ENCODE data around the gene NNT.

Gene NNT

DNA sequence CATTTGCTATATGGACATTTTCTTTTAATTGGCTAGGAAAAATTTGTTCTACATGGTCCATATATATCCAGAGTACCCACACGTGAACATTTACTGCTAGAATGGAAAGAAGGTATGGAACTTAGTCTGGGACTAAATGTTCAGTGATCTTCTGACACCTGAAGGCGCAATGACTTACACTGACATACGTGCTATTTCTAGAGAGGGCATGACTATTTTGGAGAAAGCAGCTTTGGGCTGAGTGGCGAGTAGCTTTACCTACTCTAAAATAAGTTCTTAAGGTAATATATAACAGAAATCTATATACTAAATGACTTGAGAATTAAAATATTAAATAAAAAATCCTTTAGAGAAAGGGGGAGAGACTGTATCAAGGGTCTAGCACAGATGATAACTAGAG lies 10.4 kb downstream of the NNT start:
- no peak overlapping the region for H3K4me3 ChIP-seq (ENCODE audit: low read depth, low read length)
- no peak for DNase-seq (ENCODE audit: low read depth)
- TF ChIP-seq, protein P1, sequence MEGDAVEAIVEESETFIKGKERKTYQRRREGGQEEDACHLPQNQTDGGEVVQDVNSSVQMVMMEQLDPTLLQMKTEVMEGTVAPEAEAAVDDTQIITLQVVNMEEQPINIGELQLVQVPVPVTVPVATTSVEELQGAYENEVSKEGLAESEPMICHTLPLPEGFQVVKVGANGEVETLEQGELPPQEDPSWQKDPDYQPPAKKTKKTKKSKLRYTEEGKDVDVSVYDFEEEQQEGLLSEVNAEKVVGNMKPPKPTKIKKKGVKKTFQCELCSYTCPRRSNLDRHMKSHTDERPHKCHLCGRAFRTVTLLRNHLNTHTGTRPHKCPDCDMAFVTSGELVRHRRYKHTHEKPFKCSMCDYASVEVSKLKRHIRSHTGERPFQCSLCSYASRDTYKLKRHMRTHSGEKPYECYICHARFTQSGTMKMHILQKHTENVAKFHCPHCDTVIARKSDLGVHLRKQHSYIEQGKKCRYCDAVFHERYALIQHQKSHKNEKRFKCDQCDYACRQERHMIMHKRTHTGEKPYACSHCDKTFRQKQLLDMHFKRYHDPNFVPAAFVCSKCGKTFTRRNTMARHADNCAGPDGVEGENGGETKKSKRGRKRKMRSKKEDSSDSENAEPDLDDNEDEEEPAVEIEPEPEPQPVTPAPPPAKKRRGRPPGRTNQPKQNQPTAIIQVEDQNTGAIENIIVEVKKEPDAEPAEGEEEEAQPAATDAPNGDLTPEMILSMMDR (IDR thresholded peaks at IDR 0.05; ENCODE audit: control insufficient read depth, extremely low read depth, insufficient read depth): no peak

DNA sequence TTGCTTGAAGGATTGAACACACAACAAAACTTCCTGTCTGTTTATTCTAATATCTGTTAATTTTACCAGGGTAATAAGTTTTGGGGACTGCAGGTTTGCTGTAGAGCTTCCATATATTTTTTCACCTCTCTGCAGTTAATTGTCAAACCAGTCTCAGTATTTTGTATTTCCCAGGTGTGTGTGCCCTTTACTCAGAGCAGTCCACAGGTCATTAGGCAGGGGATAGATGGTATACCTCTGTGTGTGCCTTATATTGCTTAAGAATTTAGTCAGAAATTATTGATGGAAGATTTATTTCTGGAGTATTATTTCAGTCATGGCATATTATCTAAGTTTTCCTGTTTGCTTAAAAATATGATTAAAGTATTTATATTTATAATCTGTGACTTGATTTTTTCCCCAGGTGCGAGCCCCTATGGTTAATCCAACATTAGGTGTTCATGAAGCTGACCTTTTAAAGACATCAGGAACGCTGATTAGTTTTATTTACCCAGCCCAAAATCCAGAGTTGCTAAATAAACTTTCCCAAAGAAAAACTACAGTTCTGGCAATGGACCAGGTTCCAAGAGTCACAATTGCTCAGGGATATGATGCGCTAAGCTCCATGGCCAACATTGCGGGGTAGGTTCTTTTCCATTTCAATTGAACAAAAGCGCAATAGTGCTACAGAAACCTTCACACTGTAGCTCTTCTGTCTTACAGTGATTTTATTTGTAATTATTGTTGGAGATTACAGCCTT lies 12.6 kb downstream of the NNT start:
- DNase-seq (ENCODE audit: low read depth): no peak
- no peak overlapping the region for H3K4me3 ChIP-seq (ENCODE audit: low read depth, low read length)
- TF ChIP-seq, protein P1 (IDR thresholded peaks at IDR 0.05; ENCODE audit: control insufficient read depth, extremely low read depth, insufficient read depth): no peak

DNA sequence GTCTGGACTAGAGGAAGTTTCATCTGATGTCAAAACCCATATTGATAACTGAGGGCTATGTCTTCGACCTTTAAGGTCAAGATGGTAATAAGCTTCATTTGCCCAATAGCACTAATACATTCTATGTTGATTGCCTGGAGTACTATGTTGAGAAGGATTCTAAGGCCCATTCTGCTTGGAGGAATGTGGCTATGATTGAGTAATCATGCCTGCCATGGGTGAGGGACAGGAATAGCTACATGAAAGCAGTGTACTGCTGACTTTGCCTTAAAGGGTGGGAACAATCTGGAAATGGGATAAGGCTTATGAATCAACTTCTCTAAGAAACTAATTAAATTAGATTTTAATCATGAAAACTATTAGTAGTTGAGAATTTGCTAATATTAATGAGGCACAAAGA lies 13.6 kb downstream of the NNT start:
- no peak for DNase-seq (ENCODE audit: low read depth)
- TF ChIP-seq, protein P1 (IDR thresholded peaks at IDR 0.05; ENCODE audit: control insufficient read depth, extremely low read depth, insufficient read depth): no peak

DNA sequence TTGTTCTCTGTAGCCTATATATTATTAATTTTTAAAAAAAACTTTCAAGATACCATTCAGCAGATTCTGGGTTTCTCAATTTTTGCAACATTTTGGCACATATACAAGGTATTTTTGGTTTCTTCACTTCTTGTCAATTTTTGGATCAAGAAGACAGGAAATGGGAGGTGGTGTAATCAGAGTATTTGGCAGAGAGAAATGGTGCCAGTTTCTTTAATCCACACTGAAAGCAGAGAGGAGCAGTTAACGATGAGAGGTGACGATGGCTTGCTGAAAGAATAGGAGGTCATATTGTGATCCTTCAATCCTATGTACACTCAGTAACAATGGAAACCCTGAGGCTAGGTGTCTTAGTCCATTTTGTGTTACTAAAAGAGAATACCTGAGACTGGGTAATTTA lies 16.4 kb downstream of the NNT start:
- TF ChIP-seq, protein P1 (IDR thresholded peaks at IDR 0.05; ENCODE audit: control insufficient read depth, extremely low read depth, insufficient read depth): no peak
- H3K4me3 ChIP-seq (ENCODE audit: low read depth, low read length): no peak overlapping the region
- DNase-seq (ENCODE audit: low read depth): no peak

More for the DNA sequence above, 13.6 kb downstream of the NNT start:
- no peak overlapping the region for H3K4me3 ChIP-seq (ENCODE audit: low read depth, low read length)

DNA sequence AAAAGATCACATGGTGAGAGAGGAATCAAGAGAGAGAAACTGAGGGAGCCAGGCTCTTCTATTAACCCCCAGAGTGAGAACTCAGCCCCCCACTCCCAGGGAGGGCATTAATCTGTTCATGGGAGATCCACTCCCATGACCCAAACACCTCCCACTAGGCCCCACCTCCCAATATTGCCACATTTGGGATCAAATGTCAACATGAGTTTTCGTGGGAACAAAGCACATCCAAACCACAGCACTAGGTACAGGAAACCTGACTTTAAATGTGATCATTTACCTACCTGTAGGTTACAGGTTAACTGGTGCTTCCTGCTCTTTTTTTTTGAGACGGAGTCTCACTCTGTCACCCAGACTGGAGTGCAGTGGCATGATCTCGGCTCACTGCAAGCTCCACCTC lies 16.9 kb downstream of the NNT start:
- H3K4me3 ChIP-seq (ENCODE audit: low read depth, low read length): no peak overlapping the region
- TF ChIP-seq, protein P1 (IDR thresholded peaks at IDR 0.05; ENCODE audit: control insufficient read depth, extremely low read depth, insufficient read depth): no peak
- DNase-seq (ENCODE audit: low read depth): no peak

DNA sequence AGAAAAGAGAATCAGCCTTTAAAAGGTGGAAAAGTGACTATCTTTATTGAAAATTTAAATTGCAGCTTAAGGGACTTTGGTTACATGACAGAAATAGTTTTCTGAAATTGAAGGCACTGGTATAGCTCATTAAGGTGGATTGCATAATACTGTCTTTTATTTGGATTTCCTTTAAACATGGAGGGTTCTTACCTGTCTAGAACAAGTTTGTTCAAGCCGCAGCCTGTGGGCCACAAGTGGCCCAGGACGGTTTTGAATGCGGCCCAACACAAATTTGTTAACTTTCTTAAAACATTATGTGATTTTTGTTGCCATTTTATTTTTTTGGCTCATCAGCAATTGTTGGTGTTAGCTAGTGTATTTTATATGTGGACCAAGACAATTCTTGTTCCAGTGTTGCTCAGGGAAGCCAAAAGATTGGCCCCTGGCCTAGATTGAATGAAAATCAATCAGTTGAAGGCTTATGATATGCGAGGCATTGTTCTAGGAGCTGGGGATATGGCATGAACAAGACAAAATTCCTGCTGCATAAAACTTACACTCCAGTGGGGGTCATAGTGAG lies 18.0 kb downstream of the NNT start:
- DNase-seq (ENCODE audit: low read depth): no peak
- TF ChIP-seq, protein P1 (IDR thresholded peaks at IDR 0.05; ENCODE audit: control insufficient read depth, extremely low read depth, insufficient read depth): no peak
- no peak overlapping the region for H3K4me3 ChIP-seq (ENCODE audit: low read depth, low read length)

DNA sequence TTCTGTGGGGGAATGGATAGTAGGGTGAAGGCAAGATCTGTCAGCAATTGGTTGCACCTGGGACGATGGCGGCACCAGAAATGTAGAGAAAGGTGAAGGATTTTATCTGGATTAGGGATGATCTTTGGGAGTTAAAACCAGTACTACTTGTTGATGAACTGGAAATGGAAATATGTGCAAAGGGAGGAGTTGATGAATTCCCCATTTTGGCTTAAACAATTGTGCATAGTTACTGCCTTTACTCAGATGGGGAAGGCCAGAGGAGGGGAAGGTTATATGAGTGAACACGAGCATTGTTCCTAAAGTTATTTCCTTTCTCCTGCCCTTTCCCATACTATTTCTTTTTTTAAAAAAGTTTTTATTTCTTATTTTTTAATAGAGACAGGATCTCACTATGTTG lies 19.1 kb downstream of the NNT start:
- H3K4me3 ChIP-seq (ENCODE audit: low read depth, low read length): no peak overlapping the region
- TF ChIP-seq, protein P1 (IDR thresholded peaks at IDR 0.05; ENCODE audit: control insufficient read depth, extremely low read depth, insufficient read depth): no peak

More for the DNA sequence above, 19.1 kb downstream of the NNT start:
- no peak for DNase-seq (ENCODE audit: low read depth)
